SK-N-SH treated with all-trans-retinoic acid at 6 μM for 48 hours (cell line): ENCODE data around the gene SLC25A10.

Experiments used
- ATAC-seq: fragments of 200-7000 bp; cut with Tn5 transposase; 3 replicates; pipeline ENCODE4 v1.9.1; 2020; ENCODE audit warnings: mild to moderate bottlenecking, moderate library complexity
- BACH2 ChIP-seq: fragments of 250-450 bp; sonication (Bioruptor Pico); IDR thresholded peaks from 2 replicates; pipeline ENCODE4 v1.9.0; 2021; ENCODE audit warnings: mild to moderate bottlenecking, borderline replicate concordance
- ESRRG ChIP-seq: fragments of 250-450 bp; sonication (Bioruptor Pico); IDR thresholded peaks from 2 replicates; pipeline ENCODE4 v1.6.1; 2021; ENCODE audit warnings: mild to moderate bottlenecking
- ZNF70 ChIP-seq: fragments of 450-650 bp; formaldehyde crosslinking; IDR thresholded peaks from 2 replicates; pipeline ENCODE4 v1.5.0; 2020; ENCODE audit warnings: mild to moderate bottlenecking, moderate library complexity
- TF ChIP-seq, protein P1 (sequence below): fragments of 250-450 bp; sonication (Bioruptor Pico); IDR thresholded peaks from 2 replicates; pipeline ENCODE4 v1.5.1; 2021; ENCODE audit warnings: mild to moderate bottlenecking, moderate library complexity

Gene SLC25A10

DNA sequence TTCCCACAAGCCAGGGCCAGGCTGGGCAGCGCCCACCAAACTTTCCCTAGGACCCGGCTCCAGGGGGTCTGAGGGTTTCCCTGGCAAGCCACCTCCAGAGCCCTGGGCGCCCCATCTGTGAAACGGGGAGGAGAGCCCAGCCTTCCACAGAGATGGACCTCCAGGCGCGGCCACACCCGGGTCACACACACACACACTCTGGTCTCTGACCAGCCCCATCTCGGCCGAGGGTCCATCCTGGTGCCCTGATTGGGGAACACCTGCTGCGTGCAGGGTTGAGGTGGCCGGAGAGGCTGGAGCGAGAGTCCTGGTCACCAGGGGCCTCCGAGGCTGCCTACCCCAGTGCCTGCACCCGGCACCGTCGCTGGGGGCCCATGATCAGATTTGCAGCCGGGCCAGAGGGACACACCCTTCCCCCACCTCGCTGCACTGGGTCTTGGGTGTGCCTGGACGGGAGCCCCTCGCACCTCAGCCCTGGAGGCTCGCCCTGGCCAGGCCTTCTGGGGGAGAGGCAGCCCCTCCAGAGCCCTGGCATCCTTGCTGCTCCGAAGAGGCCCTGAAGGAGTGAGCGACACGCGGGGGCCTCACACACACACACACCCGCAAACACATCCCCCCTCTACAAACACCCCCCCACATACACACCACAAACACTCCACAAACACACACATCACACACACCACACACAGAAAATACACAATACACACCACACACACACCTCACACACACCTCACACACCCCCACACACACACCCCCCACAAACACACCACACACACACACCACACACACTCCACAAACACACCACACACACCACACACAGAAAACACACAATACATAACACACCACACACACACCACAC, 29.7 kb downstream of the SLC25A10 start:
- no peak for TF ChIP-seq BACH2 (CRISPR knock-in tag)
- TF ChIP-seq, protein P1, sequence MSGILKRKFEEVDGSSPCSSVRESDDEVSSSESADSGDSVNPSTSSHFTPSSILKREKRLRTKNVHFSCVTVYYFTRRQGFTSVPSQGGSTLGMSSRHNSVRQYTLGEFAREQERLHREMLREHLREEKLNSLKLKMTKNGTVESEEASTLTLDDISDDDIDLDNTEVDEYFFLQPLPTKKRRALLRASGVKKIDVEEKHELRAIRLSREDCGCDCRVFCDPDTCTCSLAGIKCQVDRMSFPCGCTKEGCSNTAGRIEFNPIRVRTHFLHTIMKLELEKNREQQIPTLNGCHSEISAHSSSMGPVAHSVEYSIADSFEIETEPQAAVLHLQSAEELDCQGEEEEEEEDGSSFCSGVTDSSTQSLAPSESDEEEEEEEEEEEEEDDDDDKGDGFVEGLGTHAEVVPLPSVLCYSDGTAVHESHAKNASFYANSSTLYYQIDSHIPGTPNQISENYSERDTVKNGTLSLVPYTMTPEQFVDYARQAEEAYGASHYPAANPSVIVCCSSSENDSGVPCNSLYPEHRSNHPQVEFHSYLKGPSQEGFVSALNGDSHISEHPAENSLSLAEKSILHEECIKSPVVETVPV (CRISPR knock-in tag) = no peak
- TF ChIP-seq ESRRG (CRISPR knock-in tag) = no peak
- TF ChIP-seq ZNF70 (CRISPR knock-in tag) = no peak
- TF ChIP-seq, all 23 proteins: peak for 0
- ATAC-seq = peak; percentile 65
